GM21390 (cell line): ENCODE measurements around the gene PDE1C.
"Not testable (repeated sequence)": the region's sequence is repeated elsewhere in the genome, so short reads cannot be mapped to it uniquely, and the experiment has no call there.

Experiments
- ATAC-seq: cut with Tn5 transposase; IDR thresholded peaks from one replicate; pipeline ENCODE4 v1.9.1; 2021; ENCODE audit not compliant: unreplicated experiment

PDE1C gene

DNA sequence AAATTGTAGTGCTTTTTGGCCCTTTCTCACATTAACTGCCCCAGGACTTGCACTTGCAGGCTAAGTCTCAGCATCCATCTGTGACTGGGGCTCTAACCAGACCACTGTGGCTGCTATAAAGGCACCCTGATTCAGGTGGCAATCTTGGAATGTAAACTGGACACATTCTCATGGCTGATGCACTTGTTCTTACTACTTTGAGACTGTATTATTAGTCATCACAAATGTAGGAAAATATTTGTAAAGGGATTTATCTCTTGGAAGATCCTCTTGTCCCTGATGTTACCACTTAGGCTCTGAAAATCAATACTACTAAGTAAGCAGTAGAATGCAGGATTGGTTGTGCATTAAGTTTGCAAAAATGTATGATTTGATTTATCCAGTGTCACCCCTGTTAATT is 25.0 kb downstream of the PDE1C start:
- ATAC-seq, result no peak

DNA sequence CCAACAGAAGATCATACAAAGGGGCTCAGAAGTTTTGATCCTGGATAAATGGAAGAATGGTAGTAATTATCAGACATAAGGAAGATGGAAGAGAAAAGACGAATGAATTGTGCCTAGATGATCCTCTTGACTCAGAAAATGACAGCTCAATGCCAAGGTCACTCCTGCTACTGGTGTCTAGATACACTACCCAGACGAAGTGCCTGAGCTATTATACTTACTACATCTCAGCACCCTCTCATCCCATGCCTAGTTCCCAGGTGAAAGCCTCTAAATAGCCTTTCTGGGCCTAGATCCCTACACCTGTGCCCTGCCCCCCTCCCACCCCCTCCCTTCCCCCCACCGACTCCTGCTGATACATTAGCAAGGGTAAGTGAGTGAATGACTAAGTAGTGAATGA is 25.5 kb downstream of the PDE1C start:
- no peak for ATAC-seq

DNA sequence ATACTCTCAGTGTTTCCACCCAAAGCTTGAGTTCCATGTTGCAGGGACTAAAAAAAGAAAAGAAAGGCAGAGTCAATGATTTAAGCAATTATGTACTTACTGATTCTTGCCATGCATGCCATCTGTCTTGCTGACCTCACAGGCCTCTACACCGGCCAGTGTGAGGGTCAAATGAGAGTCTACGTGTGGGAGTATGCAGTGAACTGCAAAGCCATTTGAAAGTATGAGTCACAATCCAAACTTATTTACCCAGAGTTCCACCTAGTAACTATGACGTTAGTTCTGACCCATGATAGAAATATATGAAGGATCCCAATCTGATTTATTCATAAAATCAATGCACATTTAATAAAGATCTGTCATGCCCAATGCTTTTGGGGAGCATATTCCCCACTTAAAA is 26.5 kb downstream of the PDE1C start:
- peak; percentile 45 for ATAC-seq

DNA sequence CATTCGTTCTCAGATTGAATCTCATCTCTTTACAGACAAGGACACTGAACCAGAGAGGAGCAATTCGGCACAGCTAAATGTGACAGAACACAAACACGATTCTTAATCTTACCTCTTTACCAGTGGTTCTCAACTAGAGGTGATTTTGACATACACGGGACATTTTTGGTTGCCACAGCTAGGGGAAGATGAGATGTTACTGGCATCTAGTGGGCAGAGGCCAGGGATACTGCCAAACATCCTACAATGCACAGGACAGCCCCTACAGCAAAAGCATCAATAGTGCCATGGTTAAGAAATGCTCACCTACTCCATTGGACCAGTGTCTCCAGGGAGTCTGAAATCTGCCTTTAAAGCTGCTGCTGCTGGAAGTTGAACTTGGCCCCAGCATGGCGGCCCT is 27.3 kb downstream of the PDE1C start:
- no peak for ATAC-seq

DNA sequence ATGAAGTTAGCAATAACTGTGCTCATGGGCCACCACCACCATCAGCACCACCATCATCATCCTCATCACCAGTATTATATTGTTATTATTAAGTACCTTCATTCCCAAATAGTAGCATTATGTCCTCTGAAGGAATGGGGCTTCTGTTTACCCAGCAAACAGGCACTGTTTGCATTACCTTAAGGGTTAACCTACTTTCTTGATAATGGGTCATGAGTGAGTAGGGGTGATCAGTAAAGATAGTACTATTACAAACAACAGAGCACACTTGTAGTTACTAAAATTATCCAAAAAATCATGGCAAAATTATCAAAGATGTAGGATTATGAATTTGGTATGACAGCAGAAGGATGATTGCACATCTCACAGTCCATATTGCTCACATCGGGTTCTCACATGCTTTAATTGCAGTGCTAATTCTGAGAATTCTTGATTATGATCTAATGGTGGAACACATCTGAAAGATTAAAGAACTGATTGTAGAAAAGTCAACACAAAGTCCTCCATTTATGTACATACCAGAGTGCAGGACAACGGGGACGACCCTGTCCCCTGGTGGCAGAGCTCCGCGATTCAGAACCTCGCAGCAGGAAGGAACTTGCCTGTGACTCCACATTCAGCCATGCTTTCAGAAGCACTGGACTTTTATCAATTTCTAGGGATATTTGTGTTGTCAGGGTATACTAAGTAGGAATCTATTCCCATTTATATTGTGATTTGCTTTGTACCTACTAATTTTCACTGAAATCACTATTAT is 31.0 kb downstream of the PDE1C start:
- no peak for ATAC-seq

DNA sequence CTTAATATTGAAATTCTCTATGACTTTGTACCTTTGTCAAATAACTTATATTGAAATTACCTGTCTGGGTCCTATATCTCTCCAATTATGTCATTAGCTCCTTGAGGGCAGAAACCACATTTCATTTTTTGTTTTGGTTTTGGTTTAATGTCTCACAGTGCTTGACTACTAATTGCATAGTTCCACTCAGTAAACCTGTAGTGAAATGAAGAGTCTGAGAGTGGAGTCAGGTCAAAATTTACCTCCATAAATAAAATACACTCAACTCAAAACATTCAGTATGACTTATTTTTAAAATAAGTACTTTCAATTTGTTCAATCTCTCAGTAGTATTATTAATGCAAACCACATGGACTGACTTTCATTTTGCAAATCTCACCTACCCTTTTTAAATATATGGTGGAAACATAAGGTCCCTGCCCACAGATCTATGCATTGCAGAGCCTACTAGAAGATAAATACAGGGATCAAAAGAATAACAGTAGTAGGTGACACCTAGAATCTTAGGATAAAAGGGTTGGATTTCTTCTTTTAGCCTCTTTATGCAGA is 32.5 kb downstream of the PDE1C start:
- ATAC-seq, result peak; percentile 89

DNA sequence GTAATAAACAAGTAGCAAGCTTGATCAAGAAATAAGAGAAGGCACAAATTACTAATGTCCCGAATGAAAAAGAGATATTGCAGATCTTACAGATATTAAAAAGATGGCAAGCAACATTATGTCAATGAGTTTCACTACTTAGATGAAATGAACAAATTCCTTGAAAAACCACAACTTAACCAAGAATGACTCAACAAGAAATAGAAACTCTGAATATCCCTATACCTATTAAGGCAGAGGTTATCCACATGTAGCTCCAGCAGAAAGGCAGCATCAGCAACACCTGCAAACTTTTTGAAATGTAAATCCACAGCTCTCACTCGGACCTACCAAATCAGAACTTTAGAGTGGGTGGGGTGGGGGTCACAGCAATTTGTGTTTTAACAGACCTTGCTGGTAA is 33.6 kb downstream of the PDE1C start:
- ATAC-seq, result peak; percentile 44

DNA sequence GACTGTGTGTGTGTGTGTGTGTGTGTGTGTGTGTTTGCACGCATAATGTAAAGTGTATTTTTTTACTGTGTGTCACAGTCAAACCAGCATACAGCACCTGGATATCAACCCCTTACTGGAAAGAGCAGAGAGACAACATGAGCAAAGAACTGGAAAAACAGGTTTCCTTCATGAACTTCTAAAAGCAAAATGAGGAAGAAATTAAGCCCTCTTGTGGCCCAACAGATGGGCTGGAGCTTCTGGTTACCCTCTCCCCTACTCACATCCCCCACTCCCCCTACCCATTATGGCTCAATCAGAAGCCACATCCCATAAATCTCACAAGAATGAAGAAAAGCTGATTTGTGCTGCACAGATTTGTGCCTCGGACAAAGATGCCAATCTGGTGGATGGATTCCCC is 36.2 kb downstream of the PDE1C start:
- no peak for ATAC-seq

DNA sequence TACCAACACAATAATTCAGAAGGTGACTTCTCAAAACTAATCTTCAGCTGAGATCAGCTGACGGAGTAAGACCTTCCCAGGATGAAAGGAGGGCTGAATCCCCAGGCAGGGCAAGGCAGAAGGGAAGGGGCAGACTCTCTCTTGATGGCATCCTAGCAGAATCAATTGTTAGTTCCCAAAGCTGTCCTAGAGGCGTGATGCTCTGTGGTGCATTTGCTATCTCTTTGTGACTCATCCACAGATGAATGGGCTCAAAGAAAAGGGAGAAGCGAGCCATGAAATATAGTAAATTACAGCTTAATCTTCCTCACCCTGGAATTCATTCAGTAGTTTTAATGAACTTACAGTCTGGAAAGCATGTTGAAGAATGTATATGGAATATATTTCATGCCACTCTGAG is 37.2 kb downstream of the PDE1C start:
- no peak for ATAC-seq

DNA sequence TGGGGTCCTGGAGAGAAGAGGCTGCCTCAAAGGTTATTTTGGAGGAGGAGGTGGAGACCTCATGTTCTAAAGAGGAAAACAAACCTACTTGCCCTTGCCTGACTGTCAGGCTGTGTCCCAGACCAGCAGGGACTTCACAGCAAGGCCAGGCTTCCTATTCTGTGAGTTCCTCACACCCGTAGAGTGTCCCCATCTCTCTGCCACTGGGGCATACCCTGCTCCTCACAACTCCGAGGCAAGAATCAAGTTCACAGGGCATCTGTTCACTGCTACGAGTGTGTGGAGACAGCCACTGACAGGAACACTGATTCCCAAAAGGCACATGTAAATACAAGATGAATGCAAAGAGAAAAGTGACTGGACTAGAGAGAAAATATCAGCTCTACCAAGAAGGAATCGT is 38.0 kb downstream of the PDE1C start:
- ATAC-seq, result no peak

DNA sequence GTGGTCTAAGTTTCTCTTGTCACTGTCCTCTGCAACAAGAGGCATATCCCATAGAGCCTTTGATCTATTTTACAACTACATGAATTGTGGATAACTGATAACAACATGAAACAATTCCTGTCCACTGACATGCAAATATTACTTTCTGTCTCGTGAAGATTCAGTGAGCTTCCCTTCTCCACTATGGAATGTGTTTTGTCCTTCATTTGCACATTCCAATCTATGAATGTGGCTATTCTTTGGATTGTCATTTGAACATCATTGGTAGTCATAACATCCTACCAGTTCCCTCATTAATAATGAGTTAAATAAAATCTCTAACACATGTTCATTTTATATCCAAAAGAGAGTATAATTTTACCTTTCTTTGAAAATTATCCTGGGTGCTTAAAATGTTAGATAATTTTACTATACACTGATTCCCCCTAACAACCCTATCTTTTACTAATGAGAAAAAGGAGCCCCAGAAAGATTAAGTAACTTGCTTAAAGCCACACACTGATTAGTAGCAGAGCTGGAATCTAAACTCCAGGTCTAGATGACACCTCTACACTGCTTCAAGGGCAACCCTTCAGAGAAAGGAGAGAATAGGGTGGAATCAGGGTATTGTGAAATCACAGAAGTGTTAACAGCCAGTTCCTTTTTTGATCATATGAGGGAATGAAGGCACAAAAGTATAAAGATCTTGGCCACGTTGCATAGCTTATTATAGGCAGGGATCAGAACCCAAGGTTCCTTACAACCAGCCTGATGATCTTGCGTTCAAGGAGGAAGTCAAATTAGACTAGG is 39.1 kb downstream of the PDE1C start:
- no peak for ATAC-seq

DNA sequence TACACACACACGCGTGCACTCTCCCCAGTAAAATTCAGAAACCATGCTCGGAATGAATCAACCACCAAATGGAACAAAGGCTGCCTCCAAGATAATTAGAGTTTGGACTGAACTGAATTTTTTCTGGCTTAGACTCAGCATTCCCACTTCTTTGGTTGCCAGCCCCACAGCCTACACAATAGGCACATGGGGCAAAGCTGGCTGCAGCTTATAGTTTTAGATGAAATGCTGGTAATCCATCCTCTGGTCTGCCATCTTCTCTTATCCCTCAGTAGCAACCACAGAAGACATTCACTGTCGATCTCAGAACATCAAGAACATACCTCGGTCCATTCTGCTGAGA is 44.2 kb downstream of the PDE1C start:
- no peak for ATAC-seq

DNA sequence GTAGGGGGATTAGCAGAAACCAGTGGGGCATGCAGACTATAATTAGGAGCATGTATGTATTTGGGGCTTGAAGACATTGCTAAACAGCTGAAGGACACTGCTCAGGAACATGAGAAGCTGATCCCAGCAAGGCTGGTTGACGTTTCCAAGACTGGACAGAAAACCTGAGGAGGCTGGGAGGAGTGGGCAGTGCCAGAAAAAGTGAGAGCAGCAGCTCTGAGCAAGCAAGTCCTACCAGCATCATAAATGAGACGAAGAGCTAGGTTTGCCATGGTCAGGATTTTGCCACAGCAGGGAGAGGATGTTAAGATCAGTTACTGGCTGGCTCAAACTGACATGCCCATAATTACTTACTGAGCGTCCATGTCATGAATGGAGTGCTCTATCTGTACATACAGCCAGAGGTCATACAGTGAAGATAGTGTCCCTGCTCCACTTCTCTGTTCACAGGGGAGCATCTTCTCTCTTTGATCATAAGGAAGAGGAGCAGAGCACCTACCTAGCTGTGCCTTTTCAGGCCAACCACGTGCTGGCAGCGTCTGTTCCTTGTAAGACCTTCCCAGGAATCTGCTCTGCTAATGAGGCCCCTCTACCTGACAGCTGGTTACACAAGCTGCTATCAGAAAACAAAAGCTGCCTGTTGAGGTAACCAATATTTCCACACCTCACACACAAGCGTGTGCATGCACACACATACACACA is 44.7 kb downstream of the PDE1C start:
- ATAC-seq, result no peak

DNA sequence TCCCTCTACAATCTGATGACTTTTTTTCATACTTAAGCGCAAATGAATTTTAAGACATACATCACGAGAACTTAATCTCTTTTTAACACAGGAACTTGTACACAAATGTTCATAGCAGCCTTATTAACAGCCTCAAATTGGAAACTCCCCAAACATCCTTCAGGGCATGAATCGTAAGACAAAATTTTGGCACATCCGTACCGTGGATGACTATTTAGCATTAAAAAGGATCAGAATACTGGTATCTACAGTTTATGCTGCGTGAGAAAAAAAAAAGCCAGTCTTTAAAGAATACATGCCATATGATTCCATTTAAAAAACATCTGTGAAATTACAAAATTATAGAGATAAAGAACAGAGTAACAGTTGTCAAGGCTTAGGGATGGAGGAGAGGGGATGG is 46.8 kb downstream of the PDE1C start:
- ATAC-seq, result no peak

DNA sequence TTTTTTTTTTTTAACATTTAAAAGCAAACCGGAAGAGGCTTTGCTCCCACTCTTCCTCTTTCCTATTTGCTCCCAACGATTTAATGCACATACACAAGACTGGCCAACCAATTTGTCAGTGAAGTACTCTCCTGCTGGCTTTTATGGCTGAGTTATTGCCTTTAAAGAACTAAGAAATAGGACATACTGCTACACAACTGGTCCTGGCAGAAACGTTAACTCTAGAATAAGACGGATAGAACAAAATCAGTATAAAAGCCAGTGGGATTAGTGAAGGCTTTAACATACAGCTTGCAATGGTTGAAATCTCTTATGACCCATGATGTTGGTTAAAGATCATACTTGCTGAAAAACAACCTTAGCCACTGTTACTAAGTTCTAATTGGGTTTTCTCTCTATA is 47.2 kb downstream of the PDE1C start:
- no peak for ATAC-seq

DNA sequence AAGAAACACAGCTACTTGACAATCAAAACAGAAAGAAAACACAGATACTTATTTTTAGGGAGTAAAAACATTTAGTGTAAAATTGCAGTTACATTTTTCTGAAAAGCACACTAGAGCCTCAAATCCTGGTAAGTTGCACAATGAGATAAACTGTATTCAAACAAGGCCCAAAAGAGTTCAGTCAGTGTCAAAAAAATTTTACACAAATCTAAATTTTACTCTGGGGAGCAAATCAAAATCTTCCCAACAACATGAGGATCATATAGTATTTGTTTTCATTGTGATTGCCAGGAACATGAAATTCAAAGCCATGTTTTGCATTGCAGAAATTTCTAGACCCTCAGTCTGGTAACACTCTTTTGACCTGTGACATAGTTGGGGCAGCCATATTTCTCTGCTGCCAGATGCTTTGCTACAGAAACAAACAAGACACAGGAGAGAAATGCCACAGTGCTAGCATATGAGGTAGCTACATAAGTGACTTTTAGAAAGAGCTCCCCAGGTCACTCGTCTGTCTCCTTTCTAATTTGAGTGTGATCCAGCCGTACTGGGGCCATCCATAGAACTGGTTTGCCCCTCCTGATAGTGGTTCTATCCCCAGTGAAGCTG is 49.6 kb downstream of the PDE1C start:
- no peak for ATAC-seq

DNA sequence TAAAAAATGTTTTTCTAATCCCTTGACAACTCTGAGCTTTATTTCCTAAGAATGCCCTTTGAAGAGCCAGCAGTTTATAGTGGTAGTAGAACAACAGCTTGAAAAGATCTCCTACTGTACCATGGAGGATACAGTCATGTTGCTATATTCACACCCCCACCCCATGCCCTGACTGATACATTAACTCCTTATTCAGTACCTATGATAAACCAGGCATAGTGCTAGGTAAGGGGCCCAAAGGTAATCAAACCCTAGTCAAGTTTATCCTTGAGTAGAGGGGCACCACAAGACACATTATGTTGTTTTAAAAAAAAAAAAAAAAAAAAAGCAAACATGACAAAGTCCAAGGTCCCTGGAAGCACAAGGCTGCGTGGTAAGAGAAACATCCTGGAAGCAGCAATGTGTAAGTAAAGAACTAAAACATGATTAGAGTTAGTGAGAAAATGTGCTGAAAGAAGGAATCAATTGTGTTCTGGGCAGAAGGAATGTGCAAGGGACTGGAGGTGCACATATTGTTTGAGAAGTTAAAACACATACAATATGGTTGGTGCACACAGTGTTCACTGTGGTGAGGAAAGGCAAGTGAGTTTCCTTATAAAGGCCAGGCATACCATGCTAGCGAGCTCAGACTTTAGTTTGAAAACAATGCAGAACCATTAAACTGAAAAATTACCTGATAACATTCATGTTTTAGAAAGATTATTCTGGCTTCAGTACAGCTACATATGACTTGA is 51.2 kb downstream of the PDE1C start:
- no peak for ATAC-seq

DNA sequence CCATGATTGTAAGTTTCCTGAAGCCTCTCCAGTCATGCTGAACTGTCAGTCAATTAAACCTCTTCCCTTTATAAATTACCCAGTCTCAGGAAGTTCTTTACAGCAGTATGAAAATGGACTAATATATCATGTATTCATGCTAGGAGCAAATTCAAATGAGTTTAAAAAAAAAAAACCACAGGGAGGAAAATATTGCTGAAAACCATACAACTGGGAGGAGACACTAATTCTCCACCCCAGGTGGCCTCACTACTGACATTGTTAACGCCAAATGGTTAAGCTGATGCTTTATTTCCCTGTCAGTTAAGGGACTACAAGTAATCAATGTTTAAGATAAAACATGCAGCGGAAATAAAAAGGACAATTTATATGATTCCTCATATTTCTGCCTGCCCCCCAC is 55.1 kb downstream of the PDE1C start:
- ATAC-seq, result no peak

DNA sequence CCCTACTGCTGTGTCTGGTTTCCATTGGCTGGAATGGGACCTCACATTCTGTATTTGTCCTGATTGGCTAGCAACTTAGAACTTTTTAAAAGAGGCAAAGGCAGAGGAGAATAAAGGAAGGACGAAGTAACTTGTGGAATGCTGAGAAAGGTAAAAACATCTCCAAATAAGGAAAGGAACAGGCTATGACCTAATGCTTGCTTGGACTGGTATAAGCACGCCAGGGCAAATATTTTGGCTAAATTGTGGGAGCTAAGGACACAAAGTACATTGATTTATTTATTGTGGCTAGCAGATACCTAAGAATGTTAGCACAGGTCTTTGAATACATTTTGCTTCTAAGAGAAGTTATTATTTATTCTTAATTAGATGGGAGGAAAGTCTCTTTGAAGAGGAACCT is 56.7 kb downstream of the PDE1C start:
- ATAC-seq, result not testable (repeated sequence)

DNA sequence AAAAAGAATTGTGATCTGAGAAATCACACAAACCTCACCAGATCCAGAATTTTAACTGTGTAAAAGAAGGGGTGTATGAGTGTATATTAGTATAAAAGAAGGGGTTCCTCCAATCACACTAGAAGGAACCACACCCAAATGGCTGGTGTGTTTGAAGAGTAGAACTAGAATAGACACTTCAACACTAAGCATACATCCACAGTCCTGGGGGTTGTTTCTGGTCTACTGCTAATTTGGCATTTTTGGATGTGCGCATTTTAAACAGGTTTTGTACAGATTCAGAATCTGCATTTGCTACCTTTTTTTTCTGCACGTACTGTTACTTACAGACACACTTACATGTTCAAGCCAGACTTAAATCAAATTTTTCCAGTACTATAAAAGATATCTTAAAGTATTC is 64.6 kb downstream of the PDE1C start:
- ATAC-seq, result no peak

DNA sequence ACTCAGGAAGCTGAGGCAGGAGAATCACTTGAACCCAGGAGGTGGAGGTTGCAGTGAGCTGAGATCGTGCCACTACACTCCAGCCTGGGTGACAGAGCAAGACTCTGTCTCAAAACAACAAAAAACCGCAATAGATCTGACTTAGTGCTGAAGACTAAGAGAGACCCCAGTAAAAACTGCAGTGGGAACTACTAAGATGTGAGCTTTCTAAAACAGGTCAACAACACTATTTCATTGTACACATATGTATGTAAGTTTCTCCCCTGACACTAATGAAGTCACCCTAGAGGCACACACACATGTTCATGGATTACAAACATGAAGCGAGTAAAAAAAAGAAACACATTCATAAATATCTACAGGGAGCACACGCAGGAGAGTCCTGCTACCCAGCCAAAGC is 68.3 kb downstream of the PDE1C start:
- no peak for ATAC-seq
